Neural progenitor cell (in vitro differentiated cells): ENCODE results near the gene EMC8.

Experiments used
- CTCF ChIP-seq: fragments of 200-600 bp; sonication (generic); IDR thresholded peaks from 2 replicates; pipeline ENCODE4 v1.5.1; 2017; ENCODE audit warnings: antibody characterized with exemption, mild to moderate bottlenecking
- EZH2 ChIP-seq: fragments of 200-600 bp; sonication (generic); IDR thresholded peaks from 2 replicates; pipeline ENCODE4 v1.6.1; 2017; ENCODE audit warnings: antibody characterized with exemption, mild to moderate bottlenecking, moderate library complexity

GRCh38 chr16:85729452-85730185, 69.7 kb downstream of the EMC8 start:
- TF ChIP-seq CTCF (no peak), EZH2 (no peak)
